Measurements from ENCODE around the gene CNPY4.

The CNPY4 gene

DNA sequence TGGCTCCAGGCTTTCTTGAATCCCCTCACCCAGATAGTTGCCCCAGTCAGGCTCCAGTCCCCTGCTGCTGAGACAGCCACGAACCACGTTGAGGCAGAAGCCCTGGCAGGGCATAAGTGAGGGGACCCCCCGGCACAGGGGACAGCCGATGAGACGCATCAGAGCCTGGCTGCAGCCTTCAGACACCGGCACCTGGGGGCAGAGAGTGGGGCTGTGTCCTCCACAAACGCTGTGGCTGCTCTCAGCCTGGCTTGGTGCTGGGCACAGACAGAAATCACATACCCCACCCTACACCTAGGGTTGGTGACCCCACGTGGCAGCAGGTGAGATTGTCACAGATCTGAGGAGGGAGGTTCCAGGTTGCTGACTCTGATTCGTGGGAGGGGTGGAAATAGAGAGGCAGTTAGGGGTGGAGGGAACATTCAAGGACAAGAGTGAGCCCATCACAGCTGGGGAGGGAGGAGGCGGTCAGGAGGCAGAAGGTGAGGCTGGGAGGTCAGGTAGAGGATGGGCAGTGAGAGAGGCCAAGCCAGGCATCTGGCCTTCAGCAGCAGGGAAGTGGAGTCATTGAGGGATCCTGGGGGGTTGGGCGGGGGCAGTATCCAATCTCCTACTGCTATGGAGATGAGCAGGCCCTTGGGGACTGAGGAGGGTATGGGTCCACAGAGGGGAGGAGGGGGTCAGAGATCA is 54.5 kb downstream of the CNPY4 start:
- no peak overlapping the region for H3K4me3 ChIP-seq (ENCODE audit: low read depth, low read length)
- TF ChIP-seq, protein P1, sequence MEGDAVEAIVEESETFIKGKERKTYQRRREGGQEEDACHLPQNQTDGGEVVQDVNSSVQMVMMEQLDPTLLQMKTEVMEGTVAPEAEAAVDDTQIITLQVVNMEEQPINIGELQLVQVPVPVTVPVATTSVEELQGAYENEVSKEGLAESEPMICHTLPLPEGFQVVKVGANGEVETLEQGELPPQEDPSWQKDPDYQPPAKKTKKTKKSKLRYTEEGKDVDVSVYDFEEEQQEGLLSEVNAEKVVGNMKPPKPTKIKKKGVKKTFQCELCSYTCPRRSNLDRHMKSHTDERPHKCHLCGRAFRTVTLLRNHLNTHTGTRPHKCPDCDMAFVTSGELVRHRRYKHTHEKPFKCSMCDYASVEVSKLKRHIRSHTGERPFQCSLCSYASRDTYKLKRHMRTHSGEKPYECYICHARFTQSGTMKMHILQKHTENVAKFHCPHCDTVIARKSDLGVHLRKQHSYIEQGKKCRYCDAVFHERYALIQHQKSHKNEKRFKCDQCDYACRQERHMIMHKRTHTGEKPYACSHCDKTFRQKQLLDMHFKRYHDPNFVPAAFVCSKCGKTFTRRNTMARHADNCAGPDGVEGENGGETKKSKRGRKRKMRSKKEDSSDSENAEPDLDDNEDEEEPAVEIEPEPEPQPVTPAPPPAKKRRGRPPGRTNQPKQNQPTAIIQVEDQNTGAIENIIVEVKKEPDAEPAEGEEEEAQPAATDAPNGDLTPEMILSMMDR (IDR thresholded peaks at IDR 0.05; ENCODE audit: low read depth, low read length) = no peak
- in situ Hi-C loops (cut with HindIII; ENCODE audit: low sequenced_read_pairs) = no loop called here
- DNase-seq (ENCODE audit: low read depth, low spot score) = no peak

DNA sequence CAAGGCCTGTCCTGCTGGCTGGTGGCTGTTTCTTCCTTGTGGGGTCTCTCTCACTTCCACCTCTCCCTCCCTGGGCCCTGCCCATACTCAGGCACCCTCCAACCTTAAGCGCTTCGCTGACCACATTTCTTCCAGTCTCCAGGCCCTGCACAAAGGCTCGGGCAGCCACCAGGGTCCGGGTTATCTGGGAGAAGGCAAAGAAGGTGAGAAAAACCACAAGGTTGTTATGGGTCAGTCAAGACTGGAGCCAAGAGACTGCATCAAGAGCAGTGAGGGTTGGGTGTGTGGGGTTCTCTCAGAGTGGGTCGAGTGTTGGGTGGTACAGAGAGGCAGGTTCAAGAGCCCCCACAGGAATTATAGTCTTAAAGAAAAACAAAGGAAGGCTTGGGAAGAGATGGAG is 55.1 kb downstream of the CNPY4 start:
- H3K4me3 ChIP-seq (ENCODE audit: low read depth, low read length) = no peak overlapping the region
- no peak for DNase-seq (ENCODE audit: low read depth, low spot score)
- TF ChIP-seq, protein P1 (IDR thresholded peaks at IDR 0.05; ENCODE audit: low read depth, low read length) = no peak
- in situ Hi-C loops (cut with HindIII; ENCODE audit: low sequenced_read_pairs) = no loop called here

All from astrocyte of the spinal cord (primary cell).